Bronchial epithelial cell (primary cell): Measurements from ENCODE around the gene PLEKHM2. TPM values are rescaled to one million over a fixed set of nuclear protein-coding genes. Genes with fewer than 3 reads are reported as not detected.

Source experiments
- DNase-seq: peaks from one replicate; pipeline ENCODE4 v3.0.0-alpha.2; 2010; ENCODE audit warnings: low read depth
- FAIRE-seq: peaks from 2 replicates; lab custom pipeline; 2011; peaks lifted over from hg19 to GRCh38; lab: Jason Lieb, UNC
- H3K27me3 ChIP-seq: 2 replicates; pipeline ENCODE4 v1.5.1; 2011; ENCODE audit warnings: low read length; ENCODE audit not compliant: control insufficient read depth, insufficient read depth
- H3K36me3 ChIP-seq: 2 replicates; pipeline ENCODE4 v1.5.1; 2011; ENCODE audit warnings: low read length; ENCODE audit not compliant: control insufficient read depth, insufficient read depth
- H3K4me3 ChIP-seq: 2 replicates; pipeline ENCODE4 v1.5.1; 2011; ENCODE audit warnings: mild to moderate bottlenecking, low read depth, low read length, control low read depth
- CTCF ChIP-seq: IDR thresholded peaks from 2 replicates; pipeline ENCODE4 v1.5.1; 2011; ENCODE audit warnings: mild to moderate bottlenecking, moderate library complexity, low read length, control low read depth, inconsistent platforms; ENCODE audit not compliant: insufficient read depth, severe bottlenecking
- total RNA-seq: library from RNA; depleted of rRNA; stranded (reverse); fragments of >200 nt; gene quantifications from 2 replicates; pipeline ENCODE4 v1.2.1, GENCODE V29; 2014

Gene PLEKHM2
- total RNA-seq, result 52.0 and 60.6 TPM in 2 replicates

GRCh38 chr1:15684042-15684461 is at the start of gene PLEKHM2:
Gene PLEKHM2 (plus strand): TSS chr1:15684320. CDS start chr1:15684559, 239 bp downstream.
- DNase-seq (no peak), FAIRE-seq (no peak)
- TF ChIP-seq CTCF, result no peak
- Histone ChIP-seq H3K27me3 (no peaks in the 10 kb centered on the region), H3K36me3 (no peaks in the 10 kb centered on the region), H3K4me3 (peak within 1 kb of the TSS; percentile 68)

GRCh38 chr1:15636436-15636835 is 47.7 kb upstream of the PLEKHM2 start:
- DNase-seq, result no peak
- no peak for FAIRE-seq

GRCh38 chr1:15637826-15638225 is 46.3 kb upstream of the PLEKHM2 start:
- TF ChIP-seq CTCF, result no peak
- Histone ChIP-seq H3K4me3 (no peak overlapping the region), H3K27me3 (no peaks in the 10 kb centered on the region), H3K36me3 (peaks cover 29% of the 10 kb centered on the region)
- no peak for FAIRE-seq
- DNase-seq, result no peak

More at GRCh38 chr1:15636436-15636835, 47.7 kb upstream of the PLEKHM2 start:
- Histone ChIP-seq H3K4me3 (no peak overlapping the region), H3K27me3 (no peaks in the 10 kb centered on the region), H3K36me3 (peaks cover 31% of the 10 kb centered on the region)
- no peak for TF ChIP-seq CTCF

- Histone ChIP-seq H3K4me3 (no peak overlapping the region), H3K36me3 (peaks cover 19% of the 10 kb centered on the region), H3K27me3 (no peaks in the 10 kb centered on the region)
- FAIRE-seq, result no peak
- TF ChIP-seq CTCF, result no peak
- DNase-seq, result no peak
Measured at GRCh38 chr1:15639262-15639661, 44.9 kb upstream of the PLEKHM2 start.

GRCh38 chr1:15639931-15640330 is 44.2 kb upstream of the PLEKHM2 start:
- FAIRE-seq, result no peak
- no peak for TF ChIP-seq CTCF
- H3K4me3 ChIP-seq, result no peak overlapping the region
- H3K36me3 ChIP-seq, result peaks cover 17% of the 10 kb centered on the region
- no peaks in the 10 kb centered on the region for H3K27me3 ChIP-seq
- no peak for DNase-seq

GRCh38 chr1:15640667-15641066 is 43.5 kb upstream of the PLEKHM2 start:
- Histone ChIP-seq H3K36me3 (peaks cover 20% of the 10 kb centered on the region), H3K27me3 (no peaks in the 10 kb centered on the region), H3K4me3 (no peak overlapping the region)
- FAIRE-seq (no peak), DNase-seq (peak; percentile 7)
- TF ChIP-seq CTCF, result no peak
